ENCODE data around the gene TLX1.

GRCh38 chr10:101134299-101135127 is 3.4 kb downstream of the TLX1 start:
- TF ChIP-seq CTCF (IDR thresholded peaks at IDR 0.05) = no peak
- TF ChIP-seq POLR2A (IDR thresholded peaks at IDR 0.05) = no peak
